IMR-90 (cell line): ENCODE measurements around the gene ADGRL3. TPM values are rescaled to one million over a fixed set of nuclear protein-coding genes. Genes with fewer than 3 reads are reported as not detected.

Experiments used
- ATAC-seq: fragments of 200-7000 bp; cut with Tn5 transposase; 2 replicates; pipeline ENCODE4 v1.9.1; 2020; ENCODE audit warnings: low read depth, mild to moderate bottlenecking, moderate library complexity
- BruUV-seq: library from RNA; stranded (reverse); fragments of 400-500 nt; replicated peaks from 2 replicates; lab custom pipeline; 2021; lab: Mats Ljungman, UMichigan
- CTCF ChIA-PET: fragments of 300-600 bp; formaldehyde crosslinking; extraction: SDS; loops from one replicate; lab custom pipeline; 2021; ENCODE audit warnings: antibody characterized with exemption; lab: Yijun Ruan, JAX
- POLR2A ChIA-PET: fragments of 300-600 bp; sonication (Branson Sonifier 250); formaldehyde crosslinking; loops from one replicate; lab custom pipeline; 2022; ENCODE audit warnings: antibody characterized with exemption; ENCODE audit not compliant: unreplicated experiment; lab: Charles Lee
- DNase-seq: peaks from one replicate; pipeline ENCODE4 v3.0.0; 2013
- H2AFZ ChIP-seq: replicated peaks from 2 replicates; pipeline ENCODE3; 2013; ENCODE audit warnings: low read length, mild to moderate bottlenecking; ENCODE audit not compliant: poor library complexity
- H2AK5ac ChIP-seq: 2 replicates; pipeline ENCODE4 v1.6.1; 2013; ENCODE audit warnings: low read depth, low read length, inconsistent platforms
- H2AK9ac ChIP-seq: replicated peaks from 2 replicates; pipeline ENCODE3; 2013; ENCODE audit warnings: mild to moderate bottlenecking, low read depth, low read length, moderate library complexity; ENCODE audit not compliant: poor library complexity
- H2BK120ac ChIP-seq: 2 replicates; pipeline ENCODE4 v1.6.1; 2013; ENCODE audit warnings: low read depth, low read length, inconsistent platforms
- H2BK15ac ChIP-seq: 3 replicates; pipeline ENCODE4 v1.6.1; 2013; ENCODE audit warnings: low read depth, low read length, inconsistent platforms
- H2BK20ac ChIP-seq: 2 replicates; pipeline ENCODE4 v1.6.1; 2013; ENCODE audit warnings: low read depth, mild to moderate bottlenecking, inconsistent platforms, low read length, moderate library complexity
- H2BK5ac ChIP-seq: 2 replicates; pipeline ENCODE4 v1.6.1; 2013; ENCODE audit warnings: mild to moderate bottlenecking, low read depth, low read length, inconsistent platforms; ENCODE audit not compliant: poor library complexity, severe bottlenecking
- H3K14ac ChIP-seq: replicated peaks from 2 replicates; pipeline ENCODE4 v1.6.1; 2013; ENCODE audit warnings: low read depth, low read length, inconsistent platforms
- H3K18ac ChIP-seq: 2 replicates; pipeline ENCODE4 v1.6.1; 2013; ENCODE audit warnings: low read depth, low read length, control low read depth
- H3K23ac ChIP-seq: 2 replicates; pipeline ENCODE4 v1.6.1; 2013; ENCODE audit warnings: low read depth, low read length, inconsistent platforms
- H3K27ac ChIP-seq: 2 replicates; pipeline ENCODE4 v1.5.1; 2013; ENCODE audit warnings: mild to moderate bottlenecking, control low read depth, low read length; ENCODE audit not compliant: insufficient read depth
- H3K27me3 ChIP-seq: 2 replicates; pipeline ENCODE4 v1.6.1; 2013; ENCODE audit warnings: low read length; ENCODE audit not compliant: control insufficient read depth, insufficient read depth
- H3K36me3 ChIP-seq: 2 replicates; pipeline ENCODE4 v1.6.1; 2013; ENCODE audit warnings: low read length, mixed read lengths; ENCODE audit not compliant: control insufficient read depth, insufficient read depth
- H3K4ac ChIP-seq: 2 replicates; pipeline ENCODE4 v1.6.1; 2013; ENCODE audit warnings: low read depth, low read length, inconsistent platforms
- H3K4me1 ChIP-seq: 2 replicates; pipeline ENCODE4 v1.6.1; 2013; ENCODE audit warnings: low read length, mixed read lengths; ENCODE audit not compliant: control insufficient read depth, insufficient read depth
- H3K4me2 ChIP-seq: 2 replicates; pipeline ENCODE4 v1.6.1; 2013; ENCODE audit warnings: low read depth, mild to moderate bottlenecking, control low read depth, low read length, moderate library complexity
- H3K4me3 ChIP-seq: 2 replicates; pipeline ENCODE4 v1.5.1; 2013; ENCODE audit warnings: low read depth, mild to moderate bottlenecking, control low read depth, low read length, moderate library complexity; ENCODE audit not compliant: insufficient read depth
- H3K56ac ChIP-seq: 2 replicates; pipeline ENCODE4 v1.6.1; 2013; ENCODE audit warnings: low read length, inconsistent platforms; ENCODE audit not compliant: insufficient read depth; ENCODE audit errors: extremely low read depth
- H3K79me1 ChIP-seq, 2 experiments: 2 replicates each; pipeline ENCODE4 v1.6.1; 2013; ENCODE audit warnings: low read length in 2 of 2, inconsistent platforms in 1 of 2, low read depth in 1 of 2
- H3K9ac ChIP-seq: 2 replicates; pipeline ENCODE4 v1.6.1; 2013; ENCODE audit warnings: low read depth, low read length, control low read depth
- H3K9me1 ChIP-seq: 2 replicates; pipeline ENCODE4 v1.6.1; 2013; ENCODE audit warnings: low read length, inconsistent platforms; ENCODE audit not compliant: insufficient read depth
- H3K9me3 ChIP-seq: 2 replicates; pipeline ENCODE4 v1.6.1; 2013; ENCODE audit warnings: low read length; ENCODE audit not compliant: control insufficient read depth, insufficient read depth
- H4K20me1 ChIP-seq: 2 replicates; pipeline ENCODE4 v1.6.1; 2013; ENCODE audit warnings: low read length, inconsistent platforms; ENCODE audit not compliant: insufficient read depth
- H4K5ac ChIP-seq: 2 replicates; pipeline ENCODE4 v1.6.1; 2013; ENCODE audit warnings: mild to moderate bottlenecking, low read depth, low read length, control low read depth
- H4K8ac ChIP-seq, 2 experiments: 2 replicates each; pipeline ENCODE4 v1.6.1; 2013; ENCODE audit warnings: low read depth in 2 of 2, low read length in 2 of 2, control low read depth in 1 of 2, inconsistent platforms in 1 of 2
- H4K91ac ChIP-seq: 2 replicates; pipeline ENCODE4 v1.6.1; 2013; ENCODE audit warnings: low read depth, low read length, inconsistent platforms; ENCODE audit not compliant: insufficient read depth
- BHLHE40 ChIP-seq: fragments of 150-350 bp; IDR thresholded peaks from 2 replicates; pipeline ENCODE4 v1.6.1; 2016; ENCODE audit warnings: mild to moderate bottlenecking, low read depth, low read length
- CHD1 ChIP-seq: IDR thresholded peaks from 2 replicates; pipeline ENCODE4 v1.6.1; 2012; ENCODE audit warnings: low read depth, low read length, improper control_type of control experiment
- MAZ ChIP-seq: IDR thresholded peaks from 2 replicates; pipeline ENCODE4 v1.6.1; 2012; ENCODE audit warnings: low read depth, mild to moderate bottlenecking, low read length, improper control_type of control experiment, moderate library complexity, borderline replicate concordance
- NFE2L2 ChIP-seq: fragments of 150-350 bp; IDR thresholded peaks from 2 replicates; pipeline ENCODE4 v1.6.1; 2016; ENCODE audit warnings: low read depth, mild to moderate bottlenecking, low read length
- RCOR1 ChIP-seq: IDR thresholded peaks from 2 replicates; pipeline ENCODE4 v1.6.1; 2012; ENCODE audit warnings: mild to moderate bottlenecking, low read length, improper control_type of control experiment; ENCODE audit not compliant: insufficient replicate concordance
- USF2 ChIP-seq: fragments of 150-350 bp; IDR thresholded peaks from 2 replicates; pipeline ENCODE4 v1.6.1; 2017; ENCODE audit warnings: mild to moderate bottlenecking, antibody characterized with exemption, low read length, low read depth
- WGBS, 2 experiments: methylation state at CpG; one replicate each; pipeline versions ENCODE4 v1.1.5 to v1.1.7; 2013; ENCODE audit warnings: missing lambda C conversion rate in 2 of 2; ENCODE audit not compliant: insufficient read length in 1 of 2; ENCODE audit errors: extremely low coverage in 2 of 2; 5-methylcytosine and 5-hydroxymethylcytosine counted together
- dilution Hi-C: fragments of 300-500 bp; cut with HindIII; formaldehyde crosslinking; loops from one replicate; pipeline ENCODE4 v1.14.3; 2018; ENCODE audit warnings: low sequenced_read_pairs; ENCODE audit not compliant: unreplicated experiment
- in situ Hi-C: fragments of 300-500 bp; cut with MboI; formaldehyde crosslinking; loops from 3 replicates; pipeline ENCODE4 v1.14.3; 2019; ENCODE audit warnings: low sequenced_read_pairs, inconsistent platforms, mixed read lengths
- intact Hi-C: fragments of 100-400 bp; cut with micrococcal nuclease; formaldehyde crosslinking; loops from 2 replicates; pipeline ENCODE4 v1.10.0; 2022
- polyA plus RNA-seq, 3 experiments: library from polyadenylated mRNA; depleted of rRNA; stranded (reverse); fragments of >200 nt; gene quantifications; 2 replicates each; pipeline ENCODE4 v1.2.3, GENCODE V29; 2012; ENCODE audit warnings: low replicate concordance in 1 of 3
- total RNA-seq: library from RNA; depleted of rRNA; stranded (reverse); fragments of >200 nt; gene quantifications from 2 replicates; pipeline ENCODE4 v1.2.3, GENCODE V29; 2012
- TF ChIP-seq, protein P1 (sequence below): conservative IDR thresholded peaks from 2 replicates; pipeline ENCODE4 v1.5.1; 2012; ENCODE audit warnings: mild to moderate bottlenecking, low read depth, low read length, improper control_type of control experiment

ADGRL3 gene
- total and polyA plus RNA-seq, 2 of the 4 experiments (the other 2 are of a cell fraction): 0.46 to 2.5 TPM

GRCh38 chr4:62037571-62037970 lies 837.4 kb downstream of the ADGRL3 start:
- Histone ChIP-seq H3K4me3 (no peak overlapping the region), H3K9ac (no peak overlapping the region), H2BK5ac (no peak overlapping the region), H3K14ac (no peak overlapping the region), H3K27me3 (no peaks in the 10 kb centered on the region), H2BK20ac (no peak overlapping the region), H3K27ac (no peak overlapping the region), H4K8ac (no peak overlapping the region), H3K4me1 (no peaks in the 10 kb centered on the region), H2AK9ac (no peak overlapping the region), H3K9me3 (no peaks in the 10 kb centered on the region), H3K4me2 (no peak overlapping the region), H3K18ac (no peak overlapping the region), H2AK5ac (no peak overlapping the region), H4K5ac (no peak overlapping the region), H2BK120ac (no peak overlapping the region), H3K4ac (no peak overlapping the region), H3K79me1 (no peaks in the 10 kb centered on the region), H4K91ac (no peak overlapping the region), H4K20me1 (no peaks in the 10 kb centered on the region), H2AFZ (no peak overlapping the region), H3K56ac (no peak overlapping the region), H3K36me3 (no peaks in the 10 kb centered on the region), H3K23ac (no peak overlapping the region), H3K9me1 (no peaks in the 10 kb centered on the region), H2BK15ac (no peak overlapping the region)
- DNase-seq (no peak), ATAC-seq (no peak)
- WGBS, 2 experiments: no CpG with 5 or more reads among the region's 5 CpGs
- CTCF ChIA-PET: no interaction called here
- in situ Hi-C loops: no loop called here
- TF ChIP-seq USF2 (no peak), NFE2L2 (no peak), RCOR1 (no peak), CHD1 (no peak), BHLHE40 (no peak), MAZ (no peak)
- TF ChIP-seq, protein P1, sequence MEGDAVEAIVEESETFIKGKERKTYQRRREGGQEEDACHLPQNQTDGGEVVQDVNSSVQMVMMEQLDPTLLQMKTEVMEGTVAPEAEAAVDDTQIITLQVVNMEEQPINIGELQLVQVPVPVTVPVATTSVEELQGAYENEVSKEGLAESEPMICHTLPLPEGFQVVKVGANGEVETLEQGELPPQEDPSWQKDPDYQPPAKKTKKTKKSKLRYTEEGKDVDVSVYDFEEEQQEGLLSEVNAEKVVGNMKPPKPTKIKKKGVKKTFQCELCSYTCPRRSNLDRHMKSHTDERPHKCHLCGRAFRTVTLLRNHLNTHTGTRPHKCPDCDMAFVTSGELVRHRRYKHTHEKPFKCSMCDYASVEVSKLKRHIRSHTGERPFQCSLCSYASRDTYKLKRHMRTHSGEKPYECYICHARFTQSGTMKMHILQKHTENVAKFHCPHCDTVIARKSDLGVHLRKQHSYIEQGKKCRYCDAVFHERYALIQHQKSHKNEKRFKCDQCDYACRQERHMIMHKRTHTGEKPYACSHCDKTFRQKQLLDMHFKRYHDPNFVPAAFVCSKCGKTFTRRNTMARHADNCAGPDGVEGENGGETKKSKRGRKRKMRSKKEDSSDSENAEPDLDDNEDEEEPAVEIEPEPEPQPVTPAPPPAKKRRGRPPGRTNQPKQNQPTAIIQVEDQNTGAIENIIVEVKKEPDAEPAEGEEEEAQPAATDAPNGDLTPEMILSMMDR: no peak
- intact Hi-C loops: no loop called here
- BruUV-seq: no TSS peak
- POLR2A ChIA-PET: no interaction called here
- dilution Hi-C loops: no loop called here
